Subcutaneous adipose tissue (tissue), 4 donors: ENCODE measurements around the gene CCDC61. TPM values are rescaled to one million over a fixed set of nuclear protein-coding genes. Genes with fewer than 3 reads are reported as not detected.

Experiments used
- total RNA-seq, 4 donors: library from RNA; depleted of rRNA; stranded (reverse); fragments of >200 nt; gene quantifications; one replicate each; pipeline ENCODE4 v1.1.0, GENCODE V29; 2016
- TF ChIP-seq, protein P1 (sequence below): fragments of 450-650 bp; IDR thresholded peaks from one replicate; pipeline ENCODE4 v1.5.1; 2016; ENCODE audit warnings: low read depth, mild to moderate bottlenecking, control low read depth, antibody characterized with exemption, moderate library complexity

The CCDC61 gene
- total RNA-seq, 4 donors from 2014 or later: 2.8 to 12.2 (median 4.5) TPM

DNA sequence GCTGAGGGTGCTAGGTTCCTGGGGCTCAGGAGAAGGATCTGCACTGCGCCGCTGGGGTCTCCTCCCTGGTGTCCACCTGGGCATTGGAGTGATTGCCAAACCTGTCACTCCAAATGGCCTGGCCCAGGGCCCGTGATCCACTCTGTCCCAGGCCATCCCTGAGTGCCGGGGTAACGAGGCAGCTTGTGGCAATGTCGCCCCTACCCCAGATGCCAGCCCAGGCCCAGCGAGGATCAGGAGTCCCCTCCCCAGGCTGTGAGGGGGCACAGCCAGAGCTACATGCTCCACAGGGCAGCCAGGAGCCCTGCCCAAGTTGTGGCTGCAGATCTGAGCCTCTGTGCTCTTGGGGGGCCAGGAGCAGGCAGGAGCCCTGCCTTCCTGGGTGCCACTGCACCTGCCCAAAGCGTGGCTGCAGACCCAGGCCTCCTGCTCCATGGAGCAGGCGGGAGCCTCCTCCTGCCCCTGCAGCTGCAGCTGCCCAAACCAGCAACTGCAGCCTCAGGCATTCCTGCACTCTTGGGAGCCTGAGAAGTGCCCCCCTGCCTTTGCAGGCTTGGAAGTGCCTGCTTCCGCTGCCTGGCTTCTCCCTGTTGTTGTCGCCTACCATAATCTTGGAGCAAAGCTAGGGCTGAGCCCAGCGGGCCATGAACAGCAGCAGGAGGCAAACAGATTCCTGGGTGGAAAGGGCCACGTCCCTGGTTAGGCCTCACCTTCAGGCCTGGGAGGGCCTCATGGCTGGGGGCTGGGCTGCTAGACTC, 40.9 kb downstream of the CCDC61 start:
- TF ChIP-seq, protein P1, sequence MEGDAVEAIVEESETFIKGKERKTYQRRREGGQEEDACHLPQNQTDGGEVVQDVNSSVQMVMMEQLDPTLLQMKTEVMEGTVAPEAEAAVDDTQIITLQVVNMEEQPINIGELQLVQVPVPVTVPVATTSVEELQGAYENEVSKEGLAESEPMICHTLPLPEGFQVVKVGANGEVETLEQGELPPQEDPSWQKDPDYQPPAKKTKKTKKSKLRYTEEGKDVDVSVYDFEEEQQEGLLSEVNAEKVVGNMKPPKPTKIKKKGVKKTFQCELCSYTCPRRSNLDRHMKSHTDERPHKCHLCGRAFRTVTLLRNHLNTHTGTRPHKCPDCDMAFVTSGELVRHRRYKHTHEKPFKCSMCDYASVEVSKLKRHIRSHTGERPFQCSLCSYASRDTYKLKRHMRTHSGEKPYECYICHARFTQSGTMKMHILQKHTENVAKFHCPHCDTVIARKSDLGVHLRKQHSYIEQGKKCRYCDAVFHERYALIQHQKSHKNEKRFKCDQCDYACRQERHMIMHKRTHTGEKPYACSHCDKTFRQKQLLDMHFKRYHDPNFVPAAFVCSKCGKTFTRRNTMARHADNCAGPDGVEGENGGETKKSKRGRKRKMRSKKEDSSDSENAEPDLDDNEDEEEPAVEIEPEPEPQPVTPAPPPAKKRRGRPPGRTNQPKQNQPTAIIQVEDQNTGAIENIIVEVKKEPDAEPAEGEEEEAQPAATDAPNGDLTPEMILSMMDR: no peak

DNA sequence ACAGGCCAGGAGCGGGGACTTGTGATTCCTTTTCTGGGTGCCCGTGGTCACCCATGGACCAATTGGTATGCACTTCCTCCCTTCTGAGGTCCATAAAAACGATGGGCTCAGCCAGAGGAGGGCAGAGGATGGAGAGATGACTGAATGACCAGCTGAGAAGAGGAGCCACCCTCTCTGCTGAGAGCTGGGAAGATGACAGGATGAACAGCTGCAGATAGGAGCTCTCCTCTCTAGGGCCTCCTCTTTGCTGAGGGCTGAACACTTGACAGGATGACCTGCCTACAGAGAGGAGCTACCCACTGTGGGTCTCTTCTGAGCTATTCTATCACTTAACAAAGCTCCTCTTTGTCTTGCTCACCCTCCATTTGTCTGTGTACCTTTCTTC, 41.5 kb downstream of the CCDC61 start:
- TF ChIP-seq, protein P1: no peak

- TF ChIP-seq, protein P1: no peak
Measured at GRCh38 chr19:46040125-46040524, 44.9 kb downstream of the CCDC61 start.

DNA sequence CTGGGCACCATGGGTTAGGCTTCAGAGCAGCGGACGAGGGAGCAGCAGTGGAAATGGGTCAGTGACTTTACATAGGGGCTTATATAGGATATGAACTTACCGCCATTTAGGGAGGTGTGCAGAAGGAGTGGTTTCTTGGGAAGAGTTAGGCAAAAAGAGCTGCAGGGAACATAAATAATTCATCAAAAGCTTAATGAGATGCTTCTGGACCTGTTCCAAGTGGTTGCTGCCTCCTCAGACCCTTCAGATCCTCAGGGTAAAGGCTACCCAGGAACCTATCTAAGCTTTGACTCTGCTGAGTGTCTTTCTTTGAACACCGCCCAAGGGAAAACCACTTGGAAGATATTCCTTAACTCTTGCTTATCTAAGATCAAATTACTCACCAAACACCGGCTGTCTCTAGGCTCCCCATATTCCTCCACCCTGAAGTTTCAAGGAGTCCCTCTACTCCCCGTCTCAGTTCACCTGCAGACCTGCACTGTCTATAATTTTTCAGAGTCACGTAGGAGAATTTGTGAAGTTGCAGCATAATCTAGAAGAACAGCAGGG, 45.8 kb downstream of the CCDC61 start, which contains the start of gene IGFL4:
IGFL4 (minus strand) TSS at position 51 of the 549 bp plus-strand sequence; CDS start at position 11, 40 bp downstream.
- TF ChIP-seq, protein P1: no peak

DNA sequence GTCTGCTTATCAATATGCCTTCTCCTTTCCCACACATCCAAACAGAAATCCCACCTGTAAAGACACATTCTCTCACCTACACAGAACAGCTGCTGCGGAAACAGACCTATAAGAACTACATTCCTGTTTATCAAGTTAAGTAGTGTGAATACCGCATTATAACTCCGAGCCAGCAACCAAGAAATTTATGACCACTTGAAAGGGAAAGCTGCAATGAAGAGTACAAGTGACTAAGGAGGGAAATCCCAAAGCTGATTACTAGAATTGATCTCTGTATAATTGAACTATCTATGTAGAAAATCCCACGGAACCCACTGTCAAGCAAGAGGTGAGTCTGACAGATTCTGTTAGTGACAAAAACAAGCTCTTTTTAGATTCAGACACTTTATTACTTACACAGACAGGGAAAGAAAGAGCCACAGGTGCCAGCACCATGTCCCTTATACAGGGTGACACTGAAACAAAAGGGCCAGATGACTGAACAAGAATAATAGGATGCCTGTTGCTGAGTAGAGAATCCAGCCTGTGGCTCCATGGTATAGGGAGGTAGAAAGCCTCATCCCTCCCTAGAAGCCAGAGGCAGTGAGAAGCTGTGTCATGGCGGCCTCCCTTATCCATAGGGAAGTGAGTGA, 47.1 kb downstream of the CCDC61 start:
- TF ChIP-seq, protein P1: no peak

- TF ChIP-seq, protein P1: no peak
Measured at GRCh38 chr19:46043519-46043918, 48.3 kb downstream of the CCDC61 start.

DNA sequence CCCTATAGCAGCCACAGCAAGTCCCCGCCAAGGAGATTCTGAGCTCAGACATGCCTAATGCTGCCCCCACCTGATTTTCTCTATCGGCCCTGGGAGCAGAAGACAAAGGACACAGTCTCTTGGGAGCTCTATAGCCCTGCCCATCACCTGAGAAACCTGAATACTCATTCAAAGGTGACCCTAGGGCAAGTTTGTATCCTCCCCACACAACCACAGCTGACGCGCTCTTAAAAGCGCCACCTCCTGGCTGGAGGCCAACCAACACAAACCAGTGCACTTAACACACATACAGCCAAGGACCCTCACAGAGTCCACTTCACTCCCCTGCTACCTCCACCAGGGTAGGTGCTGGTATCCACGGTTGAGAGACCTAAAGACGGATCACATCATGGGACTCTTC, 54.3 kb downstream of the CCDC61 start:
- TF ChIP-seq, protein P1: no peak
